DND-41 (cell line): ENCODE results near the gene PFDN1.
A peak's percentile ranks its signal among the peaks of the same experiment; 100 is the strongest.

Source experiments
- ATAC-seq: fragments of 200-7000 bp; cut with Tn5 transposase; 3 replicates; pipeline ENCODE4 v1.9.1; 2021; ENCODE audit warnings: low read depth; ENCODE audit not compliant: insufficient read depth
- DNase-seq: peaks from one replicate; pipeline ENCODE4 v3.0.0-alpha.2; 2020
- H2AFZ ChIP-seq: 2 replicates; pipeline ENCODE4 v1.6.0; 2012; ENCODE audit warnings: low read depth, low read length
- H3K27ac ChIP-seq: 2 replicates; pipeline ENCODE4 v1.5.1; 2012; ENCODE audit warnings: low read length, inconsistent platforms
- H3K27me3 ChIP-seq: fragments of 200-600 bp; sonication (generic); 2 replicates; pipeline ENCODE4 v1.6.0; 2012; ENCODE audit warnings: low read length, mild to moderate bottlenecking, inconsistent platforms; ENCODE audit not compliant: insufficient read depth, poor library complexity
- H3K36me3 ChIP-seq: 2 replicates; pipeline ENCODE4 v1.5.1; 2012; ENCODE audit warnings: low read length, inconsistent platforms; ENCODE audit not compliant: insufficient read depth
- H3K4me1 ChIP-seq: 2 replicates; pipeline ENCODE4 v1.5.1; 2012; ENCODE audit warnings: mild to moderate bottlenecking, low read length; ENCODE audit not compliant: insufficient read depth
- H3K4me2 ChIP-seq: 2 replicates; pipeline ENCODE4 v1.6.0; 2012; ENCODE audit warnings: mild to moderate bottlenecking, moderate library complexity, low read length, inconsistent platforms; ENCODE audit not compliant: insufficient read depth
- H3K4me3 ChIP-seq, 2 experiments: fragments of 200-600 bp in 1 of 2; shearing (Covaris generic) in 1 of 2; 2 replicates each; pipeline ENCODE4 v1.5.1; 2012 to 2016; ENCODE audit warnings: inconsistent platforms in 2 of 2, low read length in 2 of 2, mild to moderate bottlenecking in 2 of 2, low read depth in 1 of 2, moderate library complexity in 1 of 2
- H3K79me2 ChIP-seq: 2 replicates; pipeline ENCODE4 v1.6.0; 2012; ENCODE audit warnings: low read length, inconsistent platforms; ENCODE audit not compliant: insufficient read depth
- H3K9ac ChIP-seq: 2 replicates; pipeline ENCODE4 v1.6.0; 2012; ENCODE audit warnings: low read depth, mild to moderate bottlenecking, inconsistent platforms, low read length, moderate library complexity
- H3K9me3 ChIP-seq: 2 replicates; pipeline ENCODE4 v1.5.1; 2012; ENCODE audit warnings: low read length, moderate library complexity, mild to moderate bottlenecking, inconsistent platforms; ENCODE audit not compliant: insufficient read depth, severe bottlenecking
- H4K20me1 ChIP-seq: 2 replicates; pipeline ENCODE4 v1.6.0; 2012; ENCODE audit warnings: low read length; ENCODE audit not compliant: insufficient read depth
- CTCF ChIP-seq: IDR thresholded peaks from 2 replicates; pipeline ENCODE4 v1.5.1; 2012; ENCODE audit warnings: borderline replicate concordance, low read length, moderate library complexity, mild to moderate bottlenecking; ENCODE audit not compliant: poor library complexity, severe bottlenecking; ENCODE audit errors: extremely low read depth
- EZH2 ChIP-seq: IDR thresholded peaks from 3 replicates; pipeline ENCODE4 v1.6.1; 2012; ENCODE audit warnings: borderline replicate concordance, low read depth, mild to moderate bottlenecking, moderate library complexity, low read length, inconsistent platforms; ENCODE audit not compliant: severe bottlenecking

The PFDN1 gene

DNA sequence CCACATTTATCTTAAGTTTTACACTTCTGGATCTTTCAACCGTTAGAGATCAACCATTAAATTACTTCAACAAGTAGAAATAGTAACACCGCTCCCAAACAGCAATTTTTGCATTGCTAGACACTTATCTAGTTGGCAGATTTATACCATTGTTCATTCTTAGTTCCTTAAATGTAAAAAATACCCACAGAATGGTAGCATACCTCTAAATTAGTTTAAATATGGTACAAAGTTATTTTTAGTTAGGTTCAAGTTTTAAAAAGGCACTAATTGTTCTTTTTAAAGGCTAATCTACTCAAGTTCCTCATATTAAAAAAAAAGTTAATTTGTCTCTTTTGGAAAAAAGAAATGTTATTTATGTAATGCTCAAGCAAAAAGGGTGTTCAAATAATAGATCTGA is 8.1 kb downstream of the PFDN1 start:
- Histone ChIP-seq H3K79me2 (peaks cover 94% of the 10 kb centered on the region), H4K20me1 (peaks cover 11% of the 10 kb centered on the region), H2AFZ (no peak overlapping the region), H3K36me3 (peaks cover 18% of the 10 kb centered on the region; the same call in 1 of the 2 replicates), H3K27ac (no peak overlapping the region), H3K9me3 (no peaks in the 10 kb centered on the region), H3K9ac (no peak overlapping the region), H3K27me3 (no peaks in the 10 kb centered on the region), H3K4me2 (no peak overlapping the region), H3K4me3 (no peak overlapping the region), H3K4me1 (peaks cover 14% of the 10 kb centered on the region)
- ATAC-seq, result no peak
- DNase-seq, result no peak
- TF ChIP-seq CTCF (no peak), EZH2 (no peak)

GRCh38 chr5:140293849-140294100 is 9.1 kb downstream of the PFDN1 start:
- no peak for DNase-seq
- peaks cover 14% of the 10 kb centered on the region for H3K4me1 ChIP-seq
- ATAC-seq, result no peak
- H3K4me3 ChIP-seq, result no peak overlapping the region
- no peaks in the 10 kb centered on the region for H3K9me3 ChIP-seq
- H4K20me1 ChIP-seq, result peaks cover 15% of the 10 kb centered on the region
- no peak overlapping the region; the same call in 1 of the 2 replicates for H3K4me2 ChIP-seq
- 0 out of 2 replicates have a peak overlapping the region, but pooled peaks have one; percentile 0 for H3K27ac ChIP-seq
- no peaks in the 10 kb centered on the region for H3K27me3 ChIP-seq
- no peak overlapping the region for H2AFZ ChIP-seq
- H3K79me2 ChIP-seq, result peaks cover 97% of the 10 kb centered on the region
- no peak overlapping the region for H3K9ac ChIP-seq
- peaks cover 10% of the 10 kb centered on the region; the same call in 1 of the 2 replicates for H3K36me3 ChIP-seq
- TF ChIP-seq CTCF (no peak), EZH2 (no peak)

- no peak overlapping the region; the same call in 1 of the 2 replicates for H3K4me2 ChIP-seq
- peak; percentile 22; the same call in 1 of the 3 replicates for ATAC-seq
- TF ChIP-seq CTCF (no peak), EZH2 (no peak)
- DNase-seq, result no peak
- H3K27me3 ChIP-seq, result no peaks in the 10 kb centered on the region
- no peaks in the 10 kb centered on the region for H3K9me3 ChIP-seq
- no peak overlapping the region for H3K9ac ChIP-seq
- H3K79me2 ChIP-seq, result peaks cover 97% of the 10 kb centered on the region
- peak overlapping the region; percentile 15; the same call in 1 of the 2 replicates for H3K27ac ChIP-seq
- peaks cover 14% of the 10 kb centered on the region for H3K4me1 ChIP-seq
- peaks cover 5% of the 10 kb centered on the region; the same call in 1 of the 2 replicates for H3K36me3 ChIP-seq
- H3K4me3 ChIP-seq, result no peak overlapping the region
- no peak overlapping the region for H2AFZ ChIP-seq
- peaks cover 15% of the 10 kb centered on the region for H4K20me1 ChIP-seq
Measured at GRCh38 chr5:140293091-140293848, 9.6 kb downstream of the PFDN1 start.
